Measurements from ENCODE around the gene KCNJ6. TPM values are rescaled to one million over a fixed set of nuclear protein-coding genes. Genes with fewer than 3 reads are reported as not detected.

KCNJ6 gene
- total RNA-seq, 1 donor from 2014 or later = not detected

DNA sequence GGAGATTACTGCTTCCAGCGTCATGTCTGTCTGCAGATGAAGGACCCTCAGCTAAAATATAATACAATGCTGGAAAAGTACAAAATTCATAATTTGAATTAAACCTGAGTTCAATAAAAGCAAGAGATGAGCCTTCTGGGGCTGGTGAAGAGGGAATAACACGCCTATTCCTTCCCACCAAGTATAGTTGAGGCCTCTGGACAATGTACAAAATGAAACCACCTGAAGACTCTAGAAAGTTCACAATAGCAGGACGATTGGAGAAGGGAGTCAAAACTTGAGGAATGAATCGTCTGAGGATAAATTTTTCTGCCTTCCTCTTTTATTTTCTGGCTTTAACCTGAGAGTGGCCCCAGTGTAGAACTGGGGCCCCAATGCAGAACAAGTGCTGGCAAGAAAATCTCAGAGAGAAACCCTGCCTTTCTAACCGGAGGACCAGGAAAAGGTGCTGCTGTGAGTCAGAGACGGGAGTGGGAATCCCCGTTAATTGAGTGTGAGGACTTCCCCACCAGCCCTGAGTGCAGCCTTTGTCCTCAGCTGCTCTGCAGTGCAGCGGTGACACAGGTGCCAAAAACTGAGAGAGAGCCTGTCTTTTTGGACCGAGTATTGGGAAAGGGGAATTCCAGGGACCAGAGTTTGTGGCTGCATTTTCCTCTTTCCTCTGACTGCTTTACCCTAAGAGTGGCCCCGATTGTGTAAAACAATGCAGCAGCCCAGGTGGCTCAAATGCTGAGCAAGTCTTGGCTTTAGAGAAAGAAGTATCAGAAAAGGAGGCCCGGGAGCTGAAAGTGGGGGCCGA lies 284.7 kb downstream of the KCNJ6 start:
- H3K4me3 ChIP-seq = peak overlapping the region; percentile 33
- H2AFZ ChIP-seq (replicated peaks) = peak overlapping the region; percentile 95
- H3K36me3 ChIP-seq = peaks cover 7% of the 10 kb centered on the region
- Mint-ChIP-seq H3K4me1 (peaks cover 10% of the 10 kb centered on the region), H3K4me3 (peak overlapping the region; percentile 14), H3K27ac (no peak overlapping the region), H3K27me3 (ENCODE audit: insufficient read depth, low read depth) (peaks cover 4% of the 10 kb centered on the region), H3K9me3 (peaks cover 7% of the 10 kb centered on the region), H3K36me3 (no peaks in the 10 kb centered on the region)
- H3K27me3 ChIP-seq = no peaks in the 10 kb centered on the region
- H3K27ac ChIP-seq = peak overlapping the region; percentile 92
- H3K4me1 ChIP-seq = peaks cover 31% of the 10 kb centered on the region
- H4K20me1 ChIP-seq (ENCODE audit: low read depth) = no peaks in the 10 kb centered on the region
- no peaks in the 10 kb centered on the region for H3K79me2 ChIP-seq (ENCODE audit: low read depth)
- H3K9me3 ChIP-seq (ENCODE audit: low read depth) = no peaks in the 10 kb centered on the region
- peak overlapping the region; percentile 78 for H3K4me2 ChIP-seq
- peaks cover 20% of the 10 kb centered on the region for H3F3A ChIP-seq (ENCODE audit: low read depth)
- H3K9ac ChIP-seq = no peak overlapping the region
- DNase-seq (ENCODE audit: low spot score) = peak; percentile 76
- TF ChIP-seq EZH2phosphoT487 (IDR thresholded peaks at IDR 0.05) (no peak), EZH2 (IDR thresholded peaks at IDR 0.05) (no peak)
- TF ChIP-seq, protein P1, sequence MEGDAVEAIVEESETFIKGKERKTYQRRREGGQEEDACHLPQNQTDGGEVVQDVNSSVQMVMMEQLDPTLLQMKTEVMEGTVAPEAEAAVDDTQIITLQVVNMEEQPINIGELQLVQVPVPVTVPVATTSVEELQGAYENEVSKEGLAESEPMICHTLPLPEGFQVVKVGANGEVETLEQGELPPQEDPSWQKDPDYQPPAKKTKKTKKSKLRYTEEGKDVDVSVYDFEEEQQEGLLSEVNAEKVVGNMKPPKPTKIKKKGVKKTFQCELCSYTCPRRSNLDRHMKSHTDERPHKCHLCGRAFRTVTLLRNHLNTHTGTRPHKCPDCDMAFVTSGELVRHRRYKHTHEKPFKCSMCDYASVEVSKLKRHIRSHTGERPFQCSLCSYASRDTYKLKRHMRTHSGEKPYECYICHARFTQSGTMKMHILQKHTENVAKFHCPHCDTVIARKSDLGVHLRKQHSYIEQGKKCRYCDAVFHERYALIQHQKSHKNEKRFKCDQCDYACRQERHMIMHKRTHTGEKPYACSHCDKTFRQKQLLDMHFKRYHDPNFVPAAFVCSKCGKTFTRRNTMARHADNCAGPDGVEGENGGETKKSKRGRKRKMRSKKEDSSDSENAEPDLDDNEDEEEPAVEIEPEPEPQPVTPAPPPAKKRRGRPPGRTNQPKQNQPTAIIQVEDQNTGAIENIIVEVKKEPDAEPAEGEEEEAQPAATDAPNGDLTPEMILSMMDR (IDR thresholded peaks at IDR 0.05) = no peak

DNA sequence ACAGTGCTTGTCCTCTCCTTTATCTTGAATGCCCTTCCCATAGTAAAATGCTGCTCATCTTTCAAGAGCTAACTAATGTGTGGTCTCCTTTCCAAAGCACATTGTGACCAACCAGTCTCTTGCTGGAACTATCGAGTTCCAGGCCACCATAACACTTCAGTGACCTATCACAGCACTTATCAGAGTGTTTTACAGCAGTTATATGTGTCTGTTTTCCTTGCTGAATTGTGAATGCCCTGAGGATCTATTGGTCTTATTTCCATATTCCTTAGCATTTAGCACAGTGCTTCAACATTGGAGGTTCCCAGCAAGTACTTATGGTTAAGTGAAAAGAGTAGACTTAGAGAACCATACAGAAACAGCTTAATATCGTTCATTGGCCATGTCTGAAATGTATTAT lies 285.4 kb downstream of the KCNJ6 start:
- H3K36me3 ChIP-seq = peaks cover 7% of the 10 kb centered on the region
- DNase-seq (ENCODE audit: low spot score) = no peak
- H3K4me2 ChIP-seq = peak overlapping the region; percentile 78
- no peaks in the 10 kb centered on the region for H3K27me3 ChIP-seq
- Mint-ChIP-seq H3K27ac (no peak overlapping the region), H3K4me1 (peaks cover 10% of the 10 kb centered on the region), H3K36me3 (no peaks in the 10 kb centered on the region), H3K27me3 (ENCODE audit: insufficient read depth, low read depth) (peaks cover 4% of the 10 kb centered on the region), H3K4me3 (no peak overlapping the region), H3K9me3 (peaks cover 7% of the 10 kb centered on the region)
- peak overlapping the region; percentile 95 for H2AFZ ChIP-seq (replicated peaks)
- H3F3A ChIP-seq (ENCODE audit: low read depth) = peaks cover 20% of the 10 kb centered on the region
- no peaks in the 10 kb centered on the region for H4K20me1 ChIP-seq (ENCODE audit: low read depth)
- no peak overlapping the region for H3K9ac ChIP-seq
- no peak overlapping the region for H3K4me3 ChIP-seq
- H3K27ac ChIP-seq = peak overlapping the region; percentile 92
- peaks cover 36% of the 10 kb centered on the region for H3K4me1 ChIP-seq
- TF ChIP-seq EZH2 (IDR thresholded peaks at IDR 0.05) = no peak
- TF ChIP-seq, protein P1 (IDR thresholded peaks at IDR 0.05) = no peak
- TF ChIP-seq EZH2phosphoT487 (IDR thresholded peaks at IDR 0.05) = no peak
- no peaks in the 10 kb centered on the region for H3K9me3 ChIP-seq (ENCODE audit: low read depth)
- no peaks in the 10 kb centered on the region for H3K79me2 ChIP-seq (ENCODE audit: low read depth)

DNA sequence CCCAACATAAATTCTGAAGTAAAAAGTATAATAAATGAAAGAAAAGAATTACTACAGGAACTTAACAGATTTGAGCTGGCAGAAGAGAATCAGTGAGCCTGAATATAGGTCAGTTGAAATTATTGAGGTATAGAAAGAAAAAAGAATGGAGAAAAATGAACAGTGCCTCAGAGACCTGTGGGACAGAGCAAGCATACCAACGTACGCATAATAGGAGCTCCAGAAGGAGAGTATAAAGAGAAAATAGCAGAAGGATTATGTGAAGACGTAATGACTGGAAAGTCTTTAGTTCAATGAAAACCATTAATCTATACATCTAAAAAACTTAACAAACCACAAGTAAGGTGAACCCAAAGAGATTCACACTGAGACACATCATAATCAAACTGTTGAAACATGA lies 287.9 kb downstream of the KCNJ6 start:
- no peak for DNase-seq (ENCODE audit: low spot score)
- peaks cover 28% of the 10 kb centered on the region for H3K4me1 Mint-ChIP-seq
- Histone ChIP-seq H3K27ac (no peak overlapping the region), H3K9ac (no peak overlapping the region), H3K79me2 (ENCODE audit: low read depth) (no peaks in the 10 kb centered on the region), H3K36me3 (peaks cover 7% of the 10 kb centered on the region), H2AFZ (replicated peaks) (no peak overlapping the region), H3F3A (ENCODE audit: low read depth) (peaks cover 20% of the 10 kb centered on the region), H3K4me3 (no peak overlapping the region), H3K4me2 (no peak overlapping the region), H4K20me1 (ENCODE audit: low read depth) (no peaks in the 10 kb centered on the region), H3K9me3 (ENCODE audit: low read depth) (no peaks in the 10 kb centered on the region), H3K4me1 (peaks cover 36% of the 10 kb centered on the region), H3K27me3 (no peaks in the 10 kb centered on the region)
- peaks cover 5% of the 10 kb centered on the region for H3K9me3 Mint-ChIP-seq
- H3K36me3 Mint-ChIP-seq = no peaks in the 10 kb centered on the region
- TF ChIP-seq, protein P1 (IDR thresholded peaks at IDR 0.05) = no peak
- TF ChIP-seq EZH2 (IDR thresholded peaks at IDR 0.05) (no peak), EZH2phosphoT487 (IDR thresholded peaks at IDR 0.05) (no peak)
- H3K27ac Mint-ChIP-seq = no peak overlapping the region
- no peak overlapping the region for H3K4me3 Mint-ChIP-seq
- H3K27me3 Mint-ChIP-seq (ENCODE audit: insufficient read depth, low read depth) = peaks cover 3% of the 10 kb centered on the region
